Endothelial cell of hepatic sinusoid (primary cell): ENCODE measurements around the gene RAB1A.

ENCODE experiments used
- in situ Hi-C: cut with HindIII; loops from 2 replicates; pipeline ENCODE4 v1.10.0; 2017; ENCODE audit warnings: low sequenced_read_pairs

RAB1A gene

DNA sequence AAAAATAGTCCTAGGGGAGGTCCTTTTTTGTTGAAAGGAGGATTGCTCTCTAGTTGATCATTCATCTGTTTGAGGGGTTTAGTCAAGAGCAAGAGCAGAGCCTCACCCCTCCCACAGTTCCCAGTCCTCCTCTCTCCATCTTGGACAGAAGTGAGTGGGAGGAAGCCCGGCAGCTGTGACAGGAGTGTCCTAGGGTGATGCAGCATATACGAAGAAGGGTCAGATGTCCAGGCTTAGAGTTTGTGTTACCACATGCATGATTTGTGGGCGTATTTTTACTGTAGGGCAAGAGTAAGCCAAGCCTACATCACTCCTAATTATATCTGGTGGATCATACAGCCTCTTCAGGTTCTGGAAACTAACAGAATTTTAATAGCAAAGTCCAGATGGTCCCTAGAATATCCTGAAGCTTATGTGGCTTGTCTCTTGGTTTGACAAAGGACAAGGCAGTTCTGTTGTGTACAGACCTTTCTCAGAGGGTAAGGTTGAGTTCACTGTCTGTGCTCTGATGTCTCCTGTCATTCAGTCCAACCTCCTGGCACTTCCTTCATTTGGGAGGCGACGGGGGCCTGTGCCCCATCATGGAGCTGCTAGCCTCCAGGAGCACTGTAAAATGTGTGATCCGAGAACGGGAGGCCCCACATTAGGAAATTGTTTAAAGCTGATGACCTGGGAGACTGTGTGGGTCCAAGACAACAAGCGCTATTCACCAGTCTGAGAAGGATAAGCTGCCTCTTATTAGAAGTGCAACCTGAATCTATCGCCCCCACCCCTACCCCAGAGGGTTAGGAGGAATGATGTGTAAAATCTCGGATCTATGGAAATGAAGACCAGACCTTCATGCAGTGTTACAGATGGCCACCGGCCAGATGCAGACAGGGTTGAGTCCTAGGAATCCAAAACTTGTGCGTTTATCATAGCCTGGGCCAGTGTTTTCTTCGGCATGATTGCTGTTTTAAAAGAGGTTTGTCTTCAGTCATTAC is 66.8 kb downstream of the RAB1A start:
- in situ Hi-C loops: no loop called here

DNA sequence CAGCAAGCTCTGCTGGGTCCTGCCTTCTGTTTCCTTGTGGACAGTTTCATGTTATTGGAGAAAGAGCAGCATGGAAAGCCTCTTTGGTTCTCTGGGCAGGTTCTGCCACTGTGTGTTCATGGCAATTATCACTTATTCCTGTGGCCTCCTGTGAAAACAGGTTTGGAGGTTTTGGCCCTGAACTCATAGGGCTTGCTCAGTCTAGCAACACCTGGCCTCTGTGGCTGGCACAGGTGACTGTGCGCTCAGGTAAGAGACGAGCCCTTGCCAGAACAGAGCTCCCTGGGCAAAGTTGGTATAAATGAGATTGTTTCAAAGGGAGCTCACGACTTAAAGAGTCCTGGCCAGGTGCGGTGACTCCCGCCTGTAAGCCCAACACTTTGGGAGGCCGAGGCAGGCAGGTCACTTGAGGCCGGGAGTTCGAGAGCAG is 68.0 kb downstream of the RAB1A start:
- in situ Hi-C loops: no loop called here

DNA sequence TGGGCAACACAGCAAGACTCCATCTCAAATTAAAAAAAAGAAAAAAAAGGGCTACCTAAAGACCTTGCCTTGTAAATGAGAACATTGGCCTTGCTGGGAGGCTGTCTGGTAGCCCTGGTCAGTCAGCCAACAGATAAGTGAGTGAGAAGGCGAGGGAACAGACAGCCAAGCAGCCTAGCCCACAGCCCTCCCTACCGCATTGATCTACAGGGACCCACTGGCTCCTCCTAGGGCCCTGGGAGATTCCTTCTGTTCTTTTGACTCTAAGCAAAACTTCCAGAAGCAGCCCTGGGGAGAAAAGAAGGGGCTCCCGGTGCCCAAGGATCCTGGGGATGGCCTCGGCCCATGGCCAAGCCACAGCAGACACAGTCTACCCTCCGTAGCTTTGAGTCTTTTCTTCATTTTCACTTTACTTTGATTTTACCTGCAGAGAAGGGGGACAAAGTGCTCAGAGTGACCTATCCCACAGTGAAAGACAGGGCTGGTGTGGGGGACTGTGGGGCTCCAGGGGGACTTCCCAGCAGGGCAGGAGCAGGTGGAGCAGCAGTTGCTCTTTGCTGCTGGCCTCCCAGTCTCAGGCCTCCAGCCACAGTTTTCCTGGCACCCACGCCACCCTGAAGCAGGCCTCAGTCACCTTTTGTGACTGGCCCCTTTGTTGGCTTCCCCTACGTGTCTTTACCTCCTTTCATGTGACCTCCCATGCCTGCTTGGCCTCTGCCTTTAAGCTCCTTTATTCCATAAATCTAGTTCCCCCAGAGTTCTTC is 68.6 kb downstream of the RAB1A start:
- in situ Hi-C loops: no loop called here

DNA sequence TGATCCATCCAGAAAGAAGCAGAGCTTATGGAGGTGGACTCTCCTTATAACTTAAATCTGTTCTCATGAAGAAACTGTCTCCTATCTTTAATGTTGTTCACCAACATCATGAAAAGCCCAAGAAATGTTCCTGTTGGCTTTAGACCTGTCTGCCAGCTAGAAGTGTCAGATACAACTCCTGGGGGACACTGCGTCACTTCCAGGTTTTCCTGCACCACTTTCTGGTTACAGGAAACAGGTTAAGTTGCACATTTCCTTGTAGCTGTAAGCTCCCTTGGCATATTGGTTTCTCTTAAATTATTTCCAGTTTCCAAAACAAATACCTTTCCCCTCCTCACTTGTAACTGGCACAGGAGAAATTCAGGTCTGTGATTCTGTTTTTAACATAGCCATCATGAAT is 70.8 kb downstream of the RAB1A start:
- in situ Hi-C loops: no loop called here

DNA sequence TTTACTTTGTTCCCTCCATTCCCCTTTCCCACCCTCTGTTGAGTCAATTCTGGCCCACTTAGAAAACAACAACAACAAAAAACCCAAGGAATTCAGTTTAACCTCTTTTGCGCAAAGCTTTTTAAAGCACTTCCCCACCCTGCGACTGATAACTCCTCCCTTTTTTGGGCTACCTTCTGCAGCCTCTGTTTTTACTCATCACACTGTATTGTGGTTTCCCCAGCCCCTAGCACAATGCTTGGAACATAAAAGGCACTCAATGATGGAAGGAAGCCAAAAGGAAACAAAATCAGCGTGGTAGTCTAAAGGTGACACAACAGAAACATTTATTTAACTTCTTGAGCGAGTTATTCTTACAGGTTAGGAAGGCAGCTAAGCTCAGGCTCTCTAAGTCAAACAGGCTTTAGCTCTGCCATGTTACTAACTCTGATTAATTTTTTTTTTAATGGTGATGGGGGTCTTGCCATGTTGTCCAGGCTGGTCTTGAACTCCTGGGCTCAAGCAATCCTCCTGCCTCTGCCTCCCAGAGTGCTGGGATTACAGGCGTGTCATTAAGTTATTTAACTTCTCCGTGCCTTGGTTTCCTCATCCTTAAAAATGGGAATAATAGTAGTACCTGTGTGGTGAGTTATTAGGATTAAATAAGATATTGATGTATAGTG is 72.4 kb downstream of the RAB1A start:
- in situ Hi-C loops: no loop called here

DNA sequence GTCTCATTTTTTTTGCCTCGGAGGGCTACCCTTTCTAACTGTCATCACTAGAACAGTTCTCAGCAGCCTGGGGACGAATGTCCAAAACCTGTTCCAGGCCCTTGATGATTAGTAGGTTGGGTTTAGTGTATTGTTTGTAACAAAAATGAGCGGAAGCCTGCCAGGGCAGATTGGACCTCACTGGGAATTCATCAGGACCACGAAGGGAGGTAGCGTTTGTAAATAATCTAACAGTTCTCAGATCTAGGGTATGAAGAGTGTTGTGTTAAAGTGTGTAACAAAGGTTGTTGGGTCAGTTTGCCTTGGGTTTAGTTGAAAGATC is 72.9 kb downstream of the RAB1A start:
- in situ Hi-C loops: no loop called here

- in situ Hi-C loops: no loop called here
Observed at GRCh38 chr2:65056215-65057053, 73.5 kb downstream of the RAB1A start, which contains the start of gene CEP68. Gene CEP68, plus strand, starts transcription at chr2:65056416. Its CDS starts 13,029 bp downstream, at chr2:65069445.

DNA sequence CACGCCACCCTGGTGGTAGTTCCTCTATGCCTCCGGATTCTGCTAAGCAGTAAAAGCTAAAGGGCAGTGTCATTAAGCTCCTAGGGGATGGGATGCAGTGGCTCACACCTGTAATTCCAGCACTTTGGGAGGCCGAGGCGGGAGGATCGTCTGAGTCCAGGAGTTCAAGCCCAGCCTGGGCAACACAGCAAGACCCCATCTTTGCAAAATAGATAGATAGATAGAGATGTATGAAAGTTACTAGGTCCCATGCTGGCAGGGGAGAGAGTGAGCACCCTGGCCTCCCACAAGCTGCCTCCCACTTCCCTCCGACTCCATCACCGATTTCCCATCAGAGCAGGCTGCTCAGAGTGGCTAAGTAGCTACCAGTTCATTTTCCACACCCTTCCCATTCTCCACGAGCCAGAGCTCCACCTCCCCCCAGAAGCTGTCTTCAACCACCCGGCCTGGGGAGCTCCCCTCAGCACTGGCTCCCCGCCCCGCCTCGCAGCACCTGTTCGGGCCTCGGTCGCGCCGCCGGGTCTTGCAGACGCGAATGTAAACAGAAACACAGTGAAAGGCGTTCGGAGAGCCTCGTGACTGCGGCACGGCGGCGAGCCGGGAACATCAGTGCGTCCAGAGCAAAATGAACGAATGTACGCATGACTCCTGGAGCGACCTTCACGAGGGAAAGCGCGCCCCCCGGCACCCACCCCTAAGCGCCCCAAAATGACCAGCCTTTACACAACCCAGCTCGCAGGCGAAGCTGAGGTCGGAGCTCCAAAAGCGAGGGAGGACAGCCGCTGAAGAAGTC is 74.3 kb downstream of the RAB1A start:
- in situ Hi-C loops: no loop called here

DNA sequence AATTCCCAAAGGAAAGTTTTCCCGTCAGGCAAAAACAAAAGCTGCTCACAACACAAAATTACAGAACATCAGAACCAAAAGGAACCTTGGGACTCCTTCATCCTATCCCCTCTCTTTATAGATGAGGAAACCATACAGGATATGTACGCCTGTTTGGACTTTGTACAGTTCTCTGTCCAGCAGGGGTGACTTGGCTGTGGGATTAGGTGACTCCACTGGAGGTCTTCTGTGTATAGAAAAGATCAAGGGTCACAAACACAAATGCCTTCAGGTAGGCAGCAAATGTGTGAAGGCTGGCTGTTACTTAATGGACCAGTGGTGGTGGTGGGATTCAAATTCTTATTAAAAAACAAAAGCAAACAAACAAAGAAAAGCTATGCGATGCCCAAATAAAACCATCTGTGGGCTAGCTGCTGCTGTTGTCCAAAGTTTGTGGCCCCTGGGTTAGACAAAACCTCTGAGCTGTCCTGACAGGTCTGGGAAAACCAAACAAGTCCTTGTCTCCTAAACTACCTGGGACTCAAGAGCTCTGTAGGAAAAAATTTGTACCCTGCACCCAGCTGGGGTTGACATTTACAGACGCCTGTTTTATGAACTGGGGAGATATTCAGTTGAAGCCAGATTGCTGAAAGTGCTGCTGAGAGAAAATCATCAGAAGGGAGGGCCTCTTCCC is 75.0 kb downstream of the RAB1A start:
- in situ Hi-C loops: no loop called here

DNA sequence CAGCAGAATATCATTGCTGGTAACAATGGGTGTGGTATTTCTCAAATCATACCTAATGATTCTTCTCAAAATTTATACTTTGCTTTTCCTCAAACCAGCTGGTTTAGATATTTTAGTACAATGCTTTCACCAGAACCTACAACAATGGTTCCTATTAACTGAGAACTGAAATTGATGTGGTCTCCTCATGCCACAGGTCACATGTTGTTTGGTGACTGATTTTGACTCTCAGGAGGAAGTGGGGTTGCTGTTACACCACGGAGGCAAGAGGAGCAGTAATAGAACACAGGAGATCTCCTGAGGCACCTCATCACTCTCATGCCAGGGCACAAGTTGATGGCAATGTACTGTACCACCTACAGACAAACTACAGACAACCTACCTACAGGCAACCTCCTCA is 76.7 kb downstream of the RAB1A start:
- in situ Hi-C loops: no loop called here

DNA sequence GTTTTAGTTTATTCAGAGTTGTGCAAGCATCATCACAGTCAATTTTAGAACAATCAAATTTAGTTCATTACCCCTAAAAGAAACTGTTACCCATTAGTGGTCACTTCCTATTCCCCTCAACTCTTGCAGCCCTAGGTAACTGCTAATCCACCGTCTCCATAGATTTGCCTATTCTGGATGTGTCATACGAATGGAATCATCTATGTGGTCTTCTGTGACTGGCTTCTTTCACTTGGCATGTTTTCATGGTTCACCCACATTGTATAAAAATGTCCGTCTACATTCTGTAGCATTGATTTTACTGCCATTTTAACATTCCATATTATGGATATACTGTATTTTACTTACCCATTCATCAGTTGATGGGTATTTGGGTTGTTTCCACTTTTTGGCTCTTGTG is 79.0 kb downstream of the RAB1A start:
- in situ Hi-C loops: no loop called here

DNA sequence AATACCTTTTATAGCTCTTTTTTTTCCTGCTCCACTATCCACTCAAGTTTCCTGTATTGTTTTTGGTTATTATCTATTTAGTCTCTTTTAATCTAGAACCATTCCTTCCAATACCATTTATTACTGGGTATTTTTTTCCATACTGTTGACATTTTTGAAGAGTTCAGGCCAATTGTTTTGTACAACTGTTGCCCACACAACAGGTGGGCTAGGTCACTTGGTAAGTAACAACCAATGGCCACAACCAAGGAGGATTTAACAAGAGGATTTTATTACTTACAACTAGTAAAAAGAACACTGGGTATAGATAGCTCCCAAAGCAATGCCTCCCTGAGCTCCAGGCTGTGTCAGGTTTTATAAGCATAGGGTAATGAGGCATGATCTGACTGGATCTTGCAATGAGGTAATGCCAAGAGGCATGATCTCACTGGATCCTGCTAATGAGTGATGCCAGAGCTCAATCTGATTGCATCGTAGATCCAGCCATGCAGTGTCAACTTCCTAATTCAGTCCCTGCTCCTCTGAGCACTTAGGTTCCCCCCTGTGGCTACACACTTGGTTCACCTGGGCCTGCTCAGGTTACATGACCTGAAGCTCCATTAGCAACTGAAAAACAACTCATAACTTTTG is 80.8 kb downstream of the RAB1A start:
- in situ Hi-C loops: no loop called here

DNA sequence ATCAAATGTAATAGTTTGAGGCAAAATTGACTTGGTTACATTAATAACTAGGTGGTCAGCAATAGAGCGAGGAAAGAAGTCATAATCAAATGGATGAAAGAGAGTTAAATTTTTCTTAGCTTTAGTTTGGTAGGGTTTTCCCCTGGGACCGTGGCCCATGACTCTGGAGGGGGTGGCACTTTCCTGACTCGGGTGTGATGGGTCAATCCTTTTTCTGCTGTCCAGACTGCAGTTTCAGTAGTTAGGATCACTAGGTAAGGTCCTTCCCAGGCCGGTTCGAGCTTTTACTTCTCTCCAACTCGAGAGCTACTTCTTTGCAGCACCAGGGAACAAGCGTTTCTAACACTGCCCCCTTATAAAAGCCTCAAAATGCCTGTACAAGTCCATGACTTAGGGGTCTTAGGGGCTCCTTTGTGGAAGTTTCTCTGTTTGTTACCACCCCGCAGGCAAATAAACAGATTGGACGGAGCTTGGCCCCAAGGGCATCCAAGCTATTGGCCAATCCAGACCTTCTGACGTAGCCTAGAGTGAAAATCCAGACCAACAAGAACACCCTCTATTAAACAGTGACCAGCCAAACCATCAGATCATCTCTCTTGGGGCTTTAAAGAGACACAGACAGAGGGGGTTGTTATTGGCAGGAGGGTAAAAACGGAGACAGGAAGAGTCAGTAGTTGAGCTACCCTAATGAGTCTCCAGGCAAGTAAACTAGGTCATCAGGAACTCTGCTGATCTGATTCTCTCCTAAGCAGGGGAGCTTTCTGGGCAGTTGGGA is 83.1 kb downstream of the RAB1A start:
- in situ Hi-C loops: no loop called here

DNA sequence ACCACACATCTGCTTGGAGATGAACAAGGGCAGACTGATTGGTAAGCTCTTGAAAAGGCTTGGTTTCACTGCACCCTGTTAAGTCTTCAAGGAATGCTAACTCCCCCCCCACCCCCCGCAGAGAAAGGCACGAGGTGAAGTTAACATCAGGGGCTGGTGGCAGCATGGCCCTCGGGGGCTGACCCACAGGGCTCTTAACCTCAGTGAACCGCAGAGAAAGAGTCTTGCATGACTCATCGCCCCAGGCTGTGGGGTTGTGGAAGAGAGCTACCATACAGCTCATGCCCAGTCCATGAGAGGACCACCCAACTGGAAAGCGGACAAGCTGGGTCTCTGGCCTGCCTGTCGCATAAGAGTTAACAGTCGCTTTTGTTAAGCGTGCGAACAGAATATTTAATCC is 84.3 kb downstream of the RAB1A start:
- in situ Hi-C loops: no loop called here

GRCh38 chr2:65044097-65044735 is 85.7 kb downstream of the RAB1A start:
- in situ Hi-C loops: no loop called here

GRCh38 chr2:65043001-65043400 is 86.9 kb downstream of the RAB1A start:
- in situ Hi-C loops: no loop called here

- in situ Hi-C loops: no loop called here
Observed at GRCh38 chr2:65040400-65041261, 89.3 kb downstream of the RAB1A start.
